NCI-H1092 (cell line): ENCODE measurements around the gene NME5.
A peak's percentile ranks its signal among the peaks of the same experiment; 100 is the strongest.
"Not testable (repeated sequence)": the region's sequence is repeated elsewhere in the genome, so short reads cannot be mapped to it uniquely, and the experiment has no call there.

ENCODE experiments used
- DNase-seq: peaks from one replicate; lab custom pipeline; 2025; lab: John Stamatoyannopoulos, UW

The NME5 gene

GRCh38 chr5:138077064-138077696 is 62.0 kb downstream of the NME5 start:
- DNase-seq, result no peak

- DNase-seq, result not testable (repeated sequence)
Measured at GRCh38 chr5:138070026-138070425, 69.2 kb downstream of the NME5 start.

DNA sequence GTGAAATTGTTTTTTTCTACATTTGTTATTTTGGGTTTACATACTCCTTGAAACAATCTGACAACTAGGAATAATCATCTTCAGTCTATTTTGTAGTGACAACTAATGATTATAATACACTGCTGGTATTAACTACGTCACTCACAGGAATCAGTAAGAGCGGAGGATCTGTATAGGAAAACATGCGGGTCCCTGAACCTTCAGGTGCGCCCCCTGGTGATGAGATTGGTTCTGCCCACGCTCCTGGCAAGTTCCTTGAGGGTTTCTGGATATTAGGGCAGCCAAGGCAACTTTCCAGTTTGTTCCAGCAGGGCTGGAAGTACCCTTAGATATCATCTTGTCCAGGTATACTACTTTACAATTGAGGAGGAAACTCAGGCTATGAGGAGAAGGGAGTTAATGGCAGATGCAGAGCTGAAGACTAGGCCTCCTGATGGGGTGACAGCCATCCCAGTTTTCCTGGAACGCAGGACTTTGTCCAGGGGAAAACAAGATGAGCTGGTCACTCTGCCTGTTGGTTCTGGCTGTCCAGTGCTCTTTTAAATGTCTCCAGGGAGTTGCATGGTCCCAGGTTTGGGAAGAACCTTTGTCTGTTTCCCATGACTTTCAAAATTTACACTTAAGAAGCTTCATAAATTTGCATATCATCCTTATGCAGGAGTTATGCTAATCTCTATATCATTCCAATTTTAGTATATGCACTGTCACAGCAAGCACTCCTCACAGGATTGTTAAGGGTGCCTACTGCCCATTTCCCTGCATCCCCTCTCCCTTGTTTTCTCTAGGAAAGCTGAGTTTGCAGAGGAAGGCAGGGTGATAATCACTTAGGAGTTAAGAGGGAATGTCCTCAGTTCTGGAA is 70.3 kb downstream of the NME5 start:
- DNase-seq, result peak; percentile 27

GRCh38 chr5:138067945-138068344 is 71.3 kb downstream of the NME5 start:
- no peak for DNase-seq
